ENCODE data around the gene TUBE1. TPM values are rescaled to one million over a fixed set of nuclear protein-coding genes. Genes with fewer than 3 reads are reported as not detected.
"Not testable (repeated sequence)": the region's sequence is repeated elsewhere in the genome, so short reads cannot be mapped to it uniquely, and the experiment has no call there.

TUBE1 gene
- total RNA-seq, 8 experiments from 2014 or later = 24.3 to 63.1 (median 40.6) TPM

DNA sequence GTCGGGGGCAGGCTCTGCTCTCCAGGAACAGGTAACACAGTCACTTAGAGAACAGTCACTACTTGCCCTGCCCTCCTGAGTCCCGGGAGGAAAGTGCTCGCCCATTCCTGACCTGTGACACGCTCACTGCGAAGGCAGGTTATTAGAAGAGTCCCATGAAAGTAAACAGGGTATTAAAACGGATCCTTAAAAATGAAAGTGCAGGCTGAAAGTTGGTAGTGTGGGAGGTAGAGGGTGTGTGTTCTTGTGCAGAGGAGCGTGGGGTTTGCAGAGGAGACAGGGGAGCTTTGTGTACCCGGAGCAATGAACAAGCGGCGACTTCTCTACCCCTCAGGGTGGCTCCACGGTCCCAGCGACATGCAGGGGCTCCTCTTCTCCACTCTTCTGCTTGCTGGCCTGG, 33.3 kb downstream of the TUBE1 start, which contains the start of gene CCN6:
Gene CCN6, plus strand, starts transcription at position 104 of the 400 bp plus-strand sequence. Its CDS starts 254 bp downstream, at position 358.
- H3K4me3 ChIP-seq = no peak within 1 kb of the TSS
- no peak for ATAC-seq (replicated peaks in 6 of 8)

DNA sequence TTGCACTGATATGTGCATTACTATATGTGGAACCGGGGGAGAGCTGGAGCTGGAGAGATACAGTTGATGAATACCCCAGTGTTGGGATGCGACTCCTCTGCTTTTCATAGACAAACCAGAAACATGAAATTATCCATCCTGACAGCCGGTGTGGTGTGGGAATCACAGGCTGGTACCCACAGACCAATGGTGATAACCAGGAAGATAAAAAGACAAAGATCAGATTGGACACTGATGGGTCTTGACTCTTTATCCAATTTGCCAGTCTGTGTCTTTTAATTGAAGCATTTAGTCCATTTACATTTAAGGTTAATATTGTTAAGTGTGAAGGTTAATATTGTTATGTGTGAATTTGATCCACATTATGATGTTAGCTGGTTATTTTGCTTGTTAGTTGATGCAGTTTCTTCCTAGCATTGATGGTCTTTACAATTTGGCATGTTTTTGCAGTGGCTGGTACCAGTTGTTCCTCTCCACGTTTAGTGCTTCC, 36.0 kb downstream of the TUBE1 start:
- ATAC-seq (replicated peaks in 6 of 8); in situ Hi-C loops (cut with MboI; ENCODE audit: low pct_unique_long_range_greater_than_20kb in 2 of 9, low sequenced_read_pairs in 9 of 9, unreplicated experiment in 9 of 9); H3K4me3 ChIP-seq; H3K27ac ChIP-seq; H3K4me1 ChIP-seq (replicated peaks in 1 of 2): not testable (repeated sequence)
- 0 to 100% (median 90%) methylated on average over 1 to 3 of the region's 4 CpGs; no CpG with 5 or more reads in 1 of the 10 experiments for WGBS, 10 experiments

More for the DNA sequence above, 33.3 kb downstream of the TUBE1 start, which contains the start of gene CCN6:
- in situ Hi-C loops (cut with MboI; ENCODE audit: low pct_unique_long_range_greater_than_20kb in 2 of 9, low sequenced_read_pairs in 9 of 9, unreplicated experiment in 9 of 9) = no loop called here
- Histone ChIP-seq H3K4me1 (replicated peaks in 1 of 2) (no peaks in the 10 kb centered on the region), H3K27ac (no peak within 1 kb of the TSS)
- WGBS, 10 experiments = 78 to 100% (median 91%) methylated on average over 1 to 9 of the region's 12 CpGs; no CpG with 5 or more reads in 1 of the 10 experiments

DNA sequence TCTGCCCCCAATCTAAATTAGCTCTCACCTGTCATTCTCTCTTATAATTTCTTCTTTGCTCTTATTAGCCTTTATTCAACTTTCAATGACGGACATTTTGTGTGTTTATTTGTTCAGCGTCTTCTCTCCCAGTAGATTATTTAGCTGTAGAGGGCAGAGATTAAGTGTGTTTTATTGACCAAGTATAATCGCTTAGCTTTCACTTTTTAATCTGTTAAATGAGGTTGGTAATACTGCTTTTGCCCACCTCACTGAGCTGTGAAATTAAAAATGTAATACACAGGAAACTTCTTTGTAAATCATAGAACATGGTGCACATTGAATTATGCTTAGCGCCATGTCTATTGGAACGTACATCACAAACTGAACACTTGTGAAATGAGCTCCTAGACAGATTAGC, 36.9 kb downstream of the TUBE1 start:
- H3K4me3 ChIP-seq = no peak overlapping the region
- no peak for ATAC-seq (replicated peaks in 6 of 8)
- no peak overlapping the region for H3K27ac ChIP-seq
- in situ Hi-C loops (cut with MboI; ENCODE audit: low pct_unique_long_range_greater_than_20kb in 2 of 9, low sequenced_read_pairs in 9 of 9, unreplicated experiment in 9 of 9) = no loop called here
- 60 to 98% (median 94%) methylated on average over 1 to 5 of the region's 5 CpGs for WGBS, 10 experiments
- H3K4me1 ChIP-seq (replicated peaks in 1 of 2) = no peaks in the 10 kb centered on the region

DNA sequence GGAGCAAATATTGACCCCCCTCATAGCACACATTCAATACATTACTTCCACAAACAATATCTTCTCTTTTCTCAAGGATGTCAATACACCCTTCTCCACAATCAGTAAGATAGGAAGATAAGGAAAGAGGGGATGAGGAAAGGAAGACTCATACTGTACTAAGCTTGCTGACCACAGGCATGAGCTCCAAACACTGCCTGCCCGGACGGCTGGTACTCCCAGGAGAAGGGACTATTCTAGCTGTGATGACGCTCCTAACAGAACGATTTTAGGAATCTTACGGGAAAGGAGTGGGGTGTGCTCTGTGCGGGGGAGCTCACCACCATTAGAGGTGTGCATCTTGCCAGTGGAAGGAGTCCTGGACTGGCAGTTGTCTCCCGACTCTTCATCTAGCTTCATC, 37.3 kb downstream of the TUBE1 start:
- H3K27ac ChIP-seq = no peak overlapping the region
- no peaks in the 10 kb centered on the region for H3K4me1 ChIP-seq (replicated peaks in 1 of 2)
- no peak for ATAC-seq (replicated peaks in 6 of 8)
- 79 to 100% (median 90%) methylated on average over 1 to 6 of the region's 7 CpGs; no CpG with 5 or more reads in 2 of the 10 experiments for WGBS, 10 experiments
- H3K4me3 ChIP-seq = no peak overlapping the region
- in situ Hi-C loops (cut with MboI; ENCODE audit: low pct_unique_long_range_greater_than_20kb in 2 of 9, low sequenced_read_pairs in 9 of 9, unreplicated experiment in 9 of 9) = loop anchor here in 5 of 9 experiments (25.0 kb wide), 4 partner anchors 338 to 1013 kb away; a partner anchor contains a TSS

DNA sequence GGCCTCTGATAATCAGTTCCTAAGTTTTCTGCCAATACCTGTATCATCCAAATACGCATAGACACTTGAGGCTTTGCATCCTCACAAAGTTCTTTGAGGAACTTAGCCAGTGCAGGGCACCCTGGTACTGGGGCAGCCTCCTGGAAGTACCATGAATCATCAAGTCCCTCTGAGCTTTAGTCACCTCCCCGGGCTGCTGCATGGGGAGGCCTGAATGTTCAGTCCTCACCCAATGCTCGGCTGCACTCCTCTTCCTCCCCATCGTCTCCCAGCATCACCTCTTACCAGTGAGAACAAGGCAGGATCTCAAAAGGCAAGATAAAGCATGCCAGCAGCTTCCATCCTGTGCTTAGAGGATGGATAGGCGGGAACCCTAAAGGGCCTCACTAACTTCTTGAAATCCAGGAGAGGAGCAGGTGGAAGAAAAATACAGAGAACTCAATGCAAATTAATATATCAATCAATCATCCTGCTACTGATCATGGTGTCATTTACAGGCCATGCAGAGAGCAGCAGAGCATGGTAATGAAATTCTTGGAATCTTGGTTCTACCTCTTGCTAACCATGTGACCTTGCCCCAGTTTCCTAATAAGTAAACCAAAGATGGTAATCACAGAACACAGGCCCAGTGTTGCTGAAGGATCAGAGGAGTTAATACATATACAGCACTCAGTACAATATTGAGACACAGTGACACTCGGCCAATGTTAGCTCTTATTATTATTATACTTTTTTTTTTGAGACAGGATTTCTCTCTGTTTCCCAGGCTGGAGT, 38.1 kb downstream of the TUBE1 start:
- WGBS, 10 experiments = 40 to 100% (median 90%) methylated on average over 1 to 5 of the region's 6 CpGs; no CpG with 5 or more reads in 1 of the 10 experiments
- ATAC-seq (replicated peaks in 6 of 8) = peak in 1 of 8 experiments; percentile 25
- in situ Hi-C loops (cut with MboI; ENCODE audit: low pct_unique_long_range_greater_than_20kb in 2 of 9, low sequenced_read_pairs in 9 of 9, unreplicated experiment in 9 of 9) = loop anchor here in 5 of 9 experiments (25.0 kb wide), 4 partner anchors 337 to 1012 kb away; a partner anchor contains a TSS
- H3K27ac ChIP-seq = no peak overlapping the region
- no peaks in the 10 kb centered on the region for H3K4me1 ChIP-seq (replicated peaks in 1 of 2)
- no peak overlapping the region for H3K4me3 ChIP-seq

DNA sequence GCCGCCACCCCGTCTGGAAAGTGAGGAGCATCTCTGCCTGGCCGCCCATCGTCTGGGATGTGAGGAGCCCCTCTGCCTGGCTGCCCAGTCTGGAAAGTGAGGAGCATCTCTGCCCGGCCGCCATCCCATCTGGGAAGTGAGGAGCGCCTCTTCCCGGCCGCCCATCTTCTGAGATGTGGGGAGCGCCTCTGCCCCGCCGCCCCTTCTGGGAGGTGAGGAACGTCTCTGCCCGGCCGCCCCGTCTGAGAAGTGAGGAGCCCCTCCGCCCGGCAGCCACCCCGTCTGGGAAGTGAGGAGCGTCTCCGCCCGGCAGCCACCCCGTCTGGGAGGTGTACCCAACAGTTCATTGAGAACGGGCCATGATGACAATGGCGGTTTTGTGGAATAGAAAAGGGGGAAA, 39.8 kb downstream of the TUBE1 start:
- not testable (repeated sequence) for H3K4me1 ChIP-seq (replicated peaks in 1 of 2); H3K4me3 ChIP-seq; H3K27ac ChIP-seq; ATAC-seq (replicated peaks in 6 of 8)
- no CpG with 5 or more reads among the region's 25 CpGs for WGBS, 10 experiments
- in situ Hi-C loops (cut with MboI; ENCODE audit: low pct_unique_long_range_greater_than_20kb in 2 of 9, low sequenced_read_pairs in 9 of 9, unreplicated experiment in 9 of 9) = loop anchor here in 5 of 9 experiments (25.0 kb wide), 4 partner anchors 335 to 1010 kb away; a partner anchor contains a TSS

DNA sequence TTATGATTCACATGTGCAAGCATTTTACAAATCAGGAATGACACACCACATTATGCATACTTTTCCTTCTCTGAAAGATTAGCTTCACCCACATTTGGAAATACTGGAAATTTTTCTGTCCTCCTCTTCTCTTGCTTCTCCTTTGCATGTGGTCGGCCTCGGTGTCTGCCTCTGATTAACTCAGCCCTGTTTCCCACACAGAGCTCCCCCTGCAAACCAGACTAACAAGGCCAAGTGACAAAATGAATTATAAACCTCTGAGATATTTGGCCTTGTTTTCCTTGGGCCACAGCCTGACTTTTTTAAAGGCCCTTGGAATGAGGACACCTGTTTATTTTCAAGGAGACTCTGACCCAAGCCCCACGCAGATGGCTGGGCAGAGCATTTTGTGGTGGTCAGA, 42.4 kb downstream of the TUBE1 start:
- H3K4me3 ChIP-seq = no peak overlapping the region
- peaks cover 0 to 5% of the 10 kb centered on the region in 2 donors for H3K4me1 ChIP-seq (replicated peaks in 1 of 2)
- ATAC-seq (replicated peaks in 6 of 8) = peak in 2 of 8 experiments; percentile 39 to 48
- no peak overlapping the region for H3K27ac ChIP-seq
- in situ Hi-C loops (cut with MboI; ENCODE audit: low pct_unique_long_range_greater_than_20kb in 2 of 9, low sequenced_read_pairs in 9 of 9, unreplicated experiment in 9 of 9) = loop anchor here in 6 of 9 experiments (5.0 to 25.0 kb wide), 5 partner anchors 333 to 1008 kb away; a partner anchor contains a TSS
- 0 to 94% (median 70%) methylated on average over 1 to 3 of the region's 3 CpGs; no CpG with 5 or more reads in 1 of the 10 experiments for WGBS, 10 experiments

DNA sequence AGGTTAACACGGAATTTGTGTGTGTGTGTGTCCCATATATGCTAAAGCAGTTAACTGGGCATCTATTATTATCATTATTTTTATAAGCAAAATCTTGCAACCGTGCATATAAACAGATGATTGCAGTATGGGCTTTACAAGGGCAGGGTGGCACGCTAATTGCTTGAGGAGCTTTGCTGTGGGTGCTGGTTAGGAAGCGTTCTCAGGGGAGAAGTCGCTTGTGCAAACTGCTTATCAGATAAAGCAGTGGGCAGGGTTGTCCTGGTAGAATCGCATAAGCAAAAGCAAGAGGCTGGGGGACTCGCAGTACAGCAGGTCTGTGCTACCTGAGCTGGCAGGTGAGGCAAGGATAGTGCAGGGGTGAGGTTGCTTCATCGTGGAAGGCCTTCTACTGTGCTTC, 43.1 kb downstream of the TUBE1 start:
- Histone ChIP-seq H3K4me1 (replicated peaks in 1 of 2) (peaks cover 0 to 5% of the 10 kb centered on the region in 2 donors), H3K27ac (no peak overlapping the region), H3K4me3 (no peak overlapping the region)
- 7 to 69% (median 50%) methylated on average over 1 to 7 of the region's 8 CpGs for WGBS, 10 experiments
- in situ Hi-C loops (cut with MboI; ENCODE audit: low pct_unique_long_range_greater_than_20kb in 2 of 9, low sequenced_read_pairs in 9 of 9, unreplicated experiment in 9 of 9) = loop anchor here in 6 of 9 experiments (5.0 to 25.0 kb wide), 5 partner anchors 332 to 1007 kb away; a partner anchor contains a TSS
- ATAC-seq (replicated peaks in 6 of 8) = no peak

DNA sequence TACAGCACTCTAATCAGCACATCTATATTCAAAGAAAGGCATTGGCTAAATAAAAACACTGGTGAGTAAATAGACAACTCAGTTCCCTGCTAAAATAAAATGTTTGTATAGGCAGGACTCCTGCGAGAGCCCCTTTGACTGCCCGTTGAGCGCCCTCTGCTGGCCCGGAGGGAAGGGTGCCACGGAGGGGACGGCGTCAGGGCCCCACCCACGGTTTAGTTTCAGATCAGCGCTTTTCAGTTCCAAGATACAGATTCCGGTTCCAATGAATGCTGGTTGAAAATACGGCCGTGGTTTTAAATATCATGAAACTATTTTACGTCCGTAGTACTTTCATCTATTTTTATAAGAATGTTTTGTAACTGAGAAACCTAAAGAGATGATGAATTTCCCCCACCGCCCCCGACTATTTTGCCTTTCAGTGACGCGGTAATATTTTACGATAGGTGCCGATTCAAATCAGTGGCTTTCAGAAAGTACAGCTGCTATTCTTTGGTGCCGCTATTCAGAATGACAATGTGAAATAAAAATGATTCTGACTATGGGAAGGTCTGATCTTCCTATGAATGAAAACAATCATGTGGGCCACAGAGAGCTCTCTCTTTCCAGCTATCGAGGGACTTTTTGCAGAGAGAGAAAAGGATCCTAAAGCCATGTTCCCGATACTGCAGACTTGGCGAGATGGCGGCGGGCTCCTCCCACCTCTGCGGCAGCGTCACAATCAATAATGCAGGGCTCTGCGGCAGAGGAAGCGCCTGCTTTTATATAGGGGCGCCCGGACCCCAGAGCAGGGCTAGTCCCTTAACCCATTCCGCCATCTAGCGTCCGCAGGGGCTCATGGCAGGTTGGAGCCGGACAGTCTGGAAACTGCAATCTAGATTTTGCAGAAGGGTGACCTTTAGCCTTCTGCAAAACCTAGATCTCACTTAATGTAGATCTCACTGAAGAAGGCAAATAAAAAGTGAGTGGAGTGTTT, 44.0 kb downstream of the TUBE1 start:
- WGBS, 10 experiments = 0 to 3% (median 0%) methylated on average over 9 to 26 of the region's 36 CpGs
- Histone ChIP-seq H3K4me1 (replicated peaks in 1 of 2) (peaks cover 2 to 5% of the 10 kb centered on the region in 2 donors), H3K4me3 (peak overlapping the region; percentile 42 to 54 (median 48)), H3K27ac (peak overlapping the region; percentile 71 to 74)
- ATAC-seq (replicated peaks in 6 of 8) = peak; percentile 72 to 99 (median 98)
- in situ Hi-C loops (cut with MboI; ENCODE audit: low pct_unique_long_range_greater_than_20kb in 2 of 9, low sequenced_read_pairs in 9 of 9, unreplicated experiment in 9 of 9) = loop anchor here in 6 of 9 experiments (5.0 to 25.0 kb wide), 5 partner anchors 331 to 1006 kb away; a partner anchor contains a TSS

DNA sequence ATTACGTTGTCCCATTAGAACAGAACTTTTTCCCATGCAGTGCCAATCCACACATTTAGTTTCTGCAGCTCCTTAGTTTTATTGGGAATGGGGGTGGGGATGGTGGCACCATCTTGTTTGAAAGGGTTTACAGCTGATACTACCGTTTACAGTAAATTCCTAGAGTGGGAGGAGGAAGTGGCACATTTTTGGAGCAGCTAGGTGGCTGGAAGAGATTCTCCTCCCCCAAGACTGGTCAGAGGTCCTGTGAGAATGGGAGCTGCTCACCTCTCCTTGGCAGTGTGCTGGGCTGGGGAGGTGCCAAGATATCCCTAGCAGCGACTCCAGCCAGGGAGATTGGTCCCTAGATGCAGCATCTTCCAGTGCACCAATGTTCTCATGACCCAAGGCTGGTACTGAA, 45.7 kb downstream of the TUBE1 start:
- no peak overlapping the region for H3K4me3 ChIP-seq
- in situ Hi-C loops (cut with MboI; ENCODE audit: low pct_unique_long_range_greater_than_20kb in 2 of 9, low sequenced_read_pairs in 9 of 9, unreplicated experiment in 9 of 9) = loop anchor here in 6 of 9 experiments (5.0 to 25.0 kb wide), 5 partner anchors 329 to 1004 kb away; a partner anchor contains a TSS
- peaks cover 9 to 14% of the 10 kb centered on the region in 2 donors for H3K4me1 ChIP-seq (replicated peaks in 1 of 2)
- WGBS, 10 experiments = 57 to 100% (median 100%) methylated on average over 1 to 3 of the region's 3 CpGs; no CpG with 5 or more reads in 3 of the 10 experiments
- no peak for ATAC-seq (replicated peaks in 6 of 8)
- no peak overlapping the region for H3K27ac ChIP-seq

DNA sequence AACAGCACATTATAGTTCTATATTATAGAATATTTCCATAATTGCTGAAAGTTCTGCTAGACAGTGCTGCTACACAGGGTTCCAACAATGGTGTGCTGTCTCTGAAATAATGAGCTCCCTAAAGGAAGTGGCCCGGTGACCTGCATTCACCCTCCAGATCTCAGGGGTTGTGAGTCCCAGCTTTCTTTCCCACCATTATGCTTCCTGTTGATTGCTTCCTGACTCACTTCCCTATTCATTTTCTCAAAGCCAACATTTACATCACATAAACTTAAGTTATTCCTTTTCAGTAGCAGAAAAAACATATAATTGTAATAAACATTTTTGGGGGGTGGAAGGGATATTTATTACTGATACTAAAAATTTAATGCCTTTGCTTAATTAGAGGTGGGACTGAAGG, 46.3 kb downstream of the TUBE1 start:
- Histone ChIP-seq H3K4me3 (no peak overlapping the region), H3K4me1 (replicated peaks in 1 of 2) (peaks cover 9 to 14% of the 10 kb centered on the region in 2 donors), H3K27ac (no peak overlapping the region)
- in situ Hi-C loops (cut with MboI; ENCODE audit: low pct_unique_long_range_greater_than_20kb in 2 of 9, low sequenced_read_pairs in 9 of 9, unreplicated experiment in 9 of 9) = loop anchor here in 6 of 9 experiments (5.0 to 25.0 kb wide), 5 partner anchors 329 to 1004 kb away; a partner anchor contains a TSS
- ATAC-seq (replicated peaks in 6 of 8) = no peak
- WGBS, 10 experiments = 0 to 100% (median 58%) methylated on average over 1 of the region's 1 CpG; no CpG with 5 or more reads in 2 of the 10 experiments

DNA sequence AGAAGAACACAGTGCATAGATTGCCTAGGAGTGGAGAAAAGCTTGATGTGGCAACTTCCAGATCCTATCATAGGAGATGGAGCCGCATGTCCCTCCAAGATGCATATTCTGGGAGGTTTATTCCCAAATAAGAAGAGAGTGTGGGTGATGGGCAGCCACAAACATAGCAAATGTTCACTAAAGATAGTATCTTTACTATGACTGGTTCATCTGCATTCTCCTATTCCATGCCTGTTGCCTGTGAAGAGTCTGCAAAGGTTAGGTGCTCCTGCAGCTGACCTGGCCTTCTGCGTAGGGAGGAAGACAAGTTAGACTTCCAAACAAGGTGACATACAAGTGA, 47.9 kb downstream of the TUBE1 start:
- H3K27ac ChIP-seq = no peak overlapping the region
- peaks cover 9 to 14% of the 10 kb centered on the region in 2 donors for H3K4me1 ChIP-seq (replicated peaks in 1 of 2)
- WGBS, 10 experiments = 0 to 100% (median 67%) methylated on average over 1 to 2 of the region's 2 CpGs; no CpG with 5 or more reads in 2 of the 10 experiments
- no peak for ATAC-seq (replicated peaks in 6 of 8)
- no peak overlapping the region for H3K4me3 ChIP-seq
- in situ Hi-C loops (cut with MboI; ENCODE audit: low pct_unique_long_range_greater_than_20kb in 2 of 9, low sequenced_read_pairs in 9 of 9, unreplicated experiment in 9 of 9) = loop anchor here in 5 of 9 experiments (25.0 kb wide), 4 partner anchors 327 to 1002 kb away; a partner anchor contains a TSS

Measured in motor neuron (in vitro differentiated cells).